Endothelial cell (in vitro differentiated cells): Measurements from ENCODE around the gene DOCK4. TPM values are rescaled to one million over a fixed set of nuclear protein-coding genes. Genes with fewer than 3 reads are reported as not detected.
A peak's percentile ranks its signal among the peaks of the same experiment; 100 is the strongest.

Experiments
- DNase-seq: peaks from one replicate; pipeline ENCODE4 v3.0.0; 2021; ENCODE audit warnings: low spot score
- H3K27ac Mint-ChIP-seq: one replicate; pipeline ENCODE4 v1.8.0; 2021; ENCODE audit warnings: mixed read lengths, inconsistent platforms; ENCODE audit not compliant: unreplicated experiment
- H3K27me3 Mint-ChIP-seq: one replicate; pipeline ENCODE4 v1.8.0; 2021; ENCODE audit warnings: mild to moderate bottlenecking, moderate library complexity, mixed read lengths, inconsistent platforms; ENCODE audit not compliant: unreplicated experiment
- H3K36me3 Mint-ChIP-seq: one replicate; pipeline ENCODE4 v1.8.0; 2021; ENCODE audit warnings: mild to moderate bottlenecking, low read depth, mixed read lengths, inconsistent platforms; ENCODE audit not compliant: unreplicated experiment
- H3K4me1 Mint-ChIP-seq: one replicate; pipeline ENCODE4 v1.8.0; 2021; ENCODE audit warnings: mild to moderate bottlenecking, mixed read lengths, inconsistent platforms; ENCODE audit not compliant: unreplicated experiment
- H3K4me3 Mint-ChIP-seq: one replicate; pipeline ENCODE4 v1.8.0; 2021; ENCODE audit warnings: mild to moderate bottlenecking, mixed read lengths, inconsistent platforms; ENCODE audit not compliant: unreplicated experiment
- H3K9me3 Mint-ChIP-seq: one replicate; pipeline ENCODE4 v1.8.0; 2021; ENCODE audit warnings: mixed read lengths, inconsistent platforms; ENCODE audit not compliant: unreplicated experiment
- total RNA-seq: library from RNA; stranded (reverse); fragmentation: NEBNext Ultra II Directional; extraction: Animal tissue kit (Norgen Biotek cat#: 25700); gene quantifications from one replicate; pipeline ENCODE4 v1.2.1, GENCODE V29; 2021; ENCODE audit not compliant: unreplicated experiment
- TF ChIP-seq, protein P1 (sequence below): fragments of 200-600 bp; sonication (generic); IDR thresholded peaks from one replicate; pipeline ENCODE4 v1.5.0; 2021; ENCODE audit warnings: antibody characterized with exemption; ENCODE audit not compliant: unreplicated experiment

DOCK4 gene
- total RNA-seq, 1 donor from 2014 or later, result 99.2 TPM

DNA sequence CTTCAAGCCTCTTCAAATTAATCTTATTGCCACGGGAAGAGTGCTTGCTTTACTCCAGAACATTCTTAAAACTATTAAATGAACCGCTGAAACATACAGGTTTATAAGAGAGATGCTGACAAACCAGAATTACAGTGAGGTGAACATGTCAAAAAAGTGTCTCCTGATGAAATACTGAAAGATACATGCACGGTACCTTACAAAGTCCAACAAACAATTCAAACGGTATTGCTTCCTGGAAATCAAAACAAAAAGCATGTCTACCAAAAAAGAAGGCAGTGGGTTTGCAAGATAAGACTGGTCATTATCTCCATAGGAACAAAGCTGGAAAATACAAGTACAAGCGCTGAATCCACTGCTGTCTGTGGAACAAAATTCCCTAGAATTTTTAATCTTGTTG lies 174.5 kb downstream of the DOCK4 start:
- Mint-ChIP-seq H3K4me1 (peaks cover 53% of the 10 kb centered on the region), H3K27ac (peak overlapping the region; percentile 20), H3K9me3 (no peaks in the 10 kb centered on the region), H3K36me3 (peaks cover 4% of the 10 kb centered on the region), H3K4me3 (no peak overlapping the region), H3K27me3 (peaks cover 2% of the 10 kb centered on the region)
- no peak for DNase-seq
- TF ChIP-seq, protein P1, sequence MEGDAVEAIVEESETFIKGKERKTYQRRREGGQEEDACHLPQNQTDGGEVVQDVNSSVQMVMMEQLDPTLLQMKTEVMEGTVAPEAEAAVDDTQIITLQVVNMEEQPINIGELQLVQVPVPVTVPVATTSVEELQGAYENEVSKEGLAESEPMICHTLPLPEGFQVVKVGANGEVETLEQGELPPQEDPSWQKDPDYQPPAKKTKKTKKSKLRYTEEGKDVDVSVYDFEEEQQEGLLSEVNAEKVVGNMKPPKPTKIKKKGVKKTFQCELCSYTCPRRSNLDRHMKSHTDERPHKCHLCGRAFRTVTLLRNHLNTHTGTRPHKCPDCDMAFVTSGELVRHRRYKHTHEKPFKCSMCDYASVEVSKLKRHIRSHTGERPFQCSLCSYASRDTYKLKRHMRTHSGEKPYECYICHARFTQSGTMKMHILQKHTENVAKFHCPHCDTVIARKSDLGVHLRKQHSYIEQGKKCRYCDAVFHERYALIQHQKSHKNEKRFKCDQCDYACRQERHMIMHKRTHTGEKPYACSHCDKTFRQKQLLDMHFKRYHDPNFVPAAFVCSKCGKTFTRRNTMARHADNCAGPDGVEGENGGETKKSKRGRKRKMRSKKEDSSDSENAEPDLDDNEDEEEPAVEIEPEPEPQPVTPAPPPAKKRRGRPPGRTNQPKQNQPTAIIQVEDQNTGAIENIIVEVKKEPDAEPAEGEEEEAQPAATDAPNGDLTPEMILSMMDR, result no peak

DNA sequence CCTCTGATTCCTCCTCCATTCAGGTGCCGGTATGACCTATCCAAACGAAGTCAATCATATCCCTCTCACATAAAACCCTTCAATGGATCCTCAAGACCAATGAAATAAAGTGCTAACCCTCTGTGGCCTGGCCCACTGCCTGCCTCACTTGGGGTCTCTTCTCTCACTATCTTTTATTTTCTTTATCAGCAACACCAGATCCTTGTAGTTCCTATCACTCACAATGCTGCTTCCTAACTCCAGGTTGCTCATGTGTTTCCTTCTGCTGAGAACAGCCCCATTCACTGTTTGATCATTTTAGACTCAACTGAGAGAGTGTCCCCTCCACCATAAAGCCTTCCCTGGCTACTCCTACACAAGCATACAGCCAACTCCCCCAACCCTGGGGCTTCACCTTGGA lies 180.6 kb downstream of the DOCK4 start:
- Mint-ChIP-seq H3K27me3 (no peaks in the 10 kb centered on the region), H3K4me1 (peaks cover 38% of the 10 kb centered on the region), H3K36me3 (peaks cover 11% of the 10 kb centered on the region), H3K4me3 (peak overlapping the region; percentile 1), H3K9me3 (no peaks in the 10 kb centered on the region), H3K27ac (peak overlapping the region; percentile 25)
- DNase-seq, result no peak
- TF ChIP-seq, protein P1, result no peak

DNA sequence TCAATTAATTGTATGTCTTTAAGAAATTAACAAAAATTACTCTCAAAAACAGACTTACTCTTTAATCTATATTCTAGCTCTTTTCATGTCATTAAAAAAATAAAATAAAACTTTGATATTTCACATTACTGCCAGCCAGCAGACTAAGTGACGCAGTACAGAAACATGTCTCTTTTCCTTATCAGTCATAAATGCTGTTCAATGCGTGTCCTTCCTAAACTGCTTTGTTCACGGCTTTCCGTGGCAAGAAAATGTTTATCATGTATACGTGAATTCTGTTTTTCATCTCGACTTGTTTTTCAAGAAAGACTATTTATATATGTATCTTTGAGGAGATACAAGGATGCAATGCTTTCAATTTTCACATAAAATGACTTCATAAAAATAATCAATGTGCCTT lies 182.4 kb downstream of the DOCK4 start:
- H3K27ac Mint-ChIP-seq, result no peak overlapping the region
- peaks cover 40% of the 10 kb centered on the region for H3K4me1 Mint-ChIP-seq
- H3K9me3 Mint-ChIP-seq, result no peaks in the 10 kb centered on the region
- TF ChIP-seq, protein P1, result no peak
- H3K36me3 Mint-ChIP-seq, result peaks cover 11% of the 10 kb centered on the region
- no peaks in the 10 kb centered on the region for H3K27me3 Mint-ChIP-seq
- H3K4me3 Mint-ChIP-seq, result no peak overlapping the region
- DNase-seq, result no peak

DNA sequence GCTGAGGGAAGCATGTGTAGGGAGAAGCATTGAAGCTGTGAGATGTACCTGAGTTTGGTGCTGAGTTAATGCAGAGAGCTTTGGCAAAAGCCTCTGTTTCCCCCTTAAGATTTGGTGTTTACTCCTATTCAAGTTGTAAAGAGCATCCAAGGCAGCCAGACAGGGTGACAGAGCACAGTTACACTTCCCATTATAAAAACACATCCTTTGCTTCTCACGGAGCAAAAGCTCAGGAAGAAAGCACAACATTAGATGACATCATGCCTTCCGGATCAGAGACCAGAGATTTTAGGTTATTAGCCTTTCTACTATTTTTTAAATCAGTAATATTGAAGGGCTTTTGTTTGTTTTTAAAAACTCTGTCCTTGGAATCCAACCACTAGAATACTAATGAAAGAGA lies 182.9 kb downstream of the DOCK4 start:
- Mint-ChIP-seq H3K4me1 (peaks cover 42% of the 10 kb centered on the region), H3K4me3 (no peak overlapping the region), H3K27me3 (no peaks in the 10 kb centered on the region), H3K9me3 (no peaks in the 10 kb centered on the region), H3K27ac (no peak overlapping the region), H3K36me3 (peaks cover 11% of the 10 kb centered on the region)
- no peak for DNase-seq
- TF ChIP-seq, protein P1, result no peak

DNA sequence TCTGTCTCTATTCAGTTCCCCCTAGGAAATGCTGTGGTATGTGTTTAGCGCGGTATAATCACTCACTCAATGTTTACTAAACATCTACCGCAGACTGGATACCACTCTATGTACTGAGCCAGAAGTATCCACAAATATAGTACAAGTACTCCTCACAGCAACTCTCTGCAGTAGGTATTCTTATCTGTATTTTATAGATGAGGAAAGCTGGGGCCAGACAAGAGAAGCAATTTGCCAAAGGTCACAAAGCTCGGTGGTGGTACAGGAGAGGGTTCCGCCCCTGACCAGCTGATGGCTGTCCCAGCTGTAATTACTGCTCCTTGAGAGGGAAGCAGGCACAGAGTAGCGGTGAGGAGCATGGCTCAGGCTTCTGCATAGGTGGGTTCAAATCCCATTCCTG lies 184.1 kb downstream of the DOCK4 start:
- Mint-ChIP-seq H3K27me3 (no peaks in the 10 kb centered on the region), H3K4me3 (no peak overlapping the region), H3K9me3 (no peaks in the 10 kb centered on the region), H3K4me1 (peaks cover 39% of the 10 kb centered on the region), H3K27ac (no peak overlapping the region), H3K36me3 (peaks cover 8% of the 10 kb centered on the region)
- no peak for DNase-seq
- TF ChIP-seq, protein P1, result no peak
